ENCODE data around the gene FAM3A.

Gene FAM3A

DNA sequence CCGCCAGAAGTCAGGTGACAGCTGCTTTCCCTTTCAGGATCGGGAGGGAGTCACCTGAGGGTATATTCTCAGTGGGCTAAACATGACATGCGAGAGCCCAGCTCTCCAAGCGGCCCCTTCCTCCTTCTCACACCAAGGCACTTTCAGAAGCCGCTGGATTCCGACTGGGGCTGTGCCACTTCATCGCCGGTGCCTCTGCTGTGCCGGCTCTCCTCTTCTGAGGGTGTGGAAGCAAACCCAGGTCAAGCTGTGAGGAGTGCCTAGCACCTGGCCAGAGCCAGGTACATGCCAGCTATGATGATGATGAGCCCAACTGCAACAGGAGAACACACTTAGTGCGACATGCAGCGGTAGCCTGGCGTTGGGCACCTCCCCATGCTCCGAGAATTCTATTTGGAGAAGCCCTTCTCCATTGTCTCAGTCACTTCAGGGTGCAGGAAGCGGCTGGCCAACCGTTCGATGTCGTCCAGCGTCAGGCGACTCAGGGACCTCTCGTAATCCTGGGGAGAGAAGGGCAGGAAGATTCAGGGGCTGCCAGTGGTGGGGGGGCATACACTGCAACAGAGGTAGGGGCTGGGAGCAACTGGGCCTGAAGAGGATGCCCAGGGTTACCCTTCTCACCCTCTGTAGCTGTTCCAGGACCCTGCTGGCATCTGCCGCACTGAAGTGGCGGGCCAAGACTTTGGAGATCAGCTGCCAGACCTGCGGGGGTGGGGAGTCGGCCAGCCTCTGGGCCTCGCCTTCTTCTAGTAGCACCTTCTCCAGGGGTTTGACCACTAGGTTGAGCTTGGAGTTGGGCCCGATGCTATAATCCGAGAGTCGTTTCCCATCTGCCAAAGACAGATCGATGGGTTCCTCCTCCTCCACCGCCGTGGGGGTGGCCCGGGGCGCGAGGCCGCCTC, 30.6 kb downstream of the FAM3A start:
- TF ChIP-seq ISL1 (CRISPR knock-in tag; IDR thresholded peaks at IDR 0.05), result no peak
- no peak for TF ChIP-seq ZNF8 (CRISPR knock-in tag; IDR thresholded peaks at IDR 0.05)
- TF ChIP-seq ZNF565 (CRISPR knock-in tag; conservative IDR thresholded peaks at IDR 0.05; ENCODE audit: low read depth), result no peak
- no peak for TF ChIP-seq ZNF70 (CRISPR knock-in tag; IDR thresholded peaks at IDR 0.05)
- TF ChIP-seq, protein P1, sequence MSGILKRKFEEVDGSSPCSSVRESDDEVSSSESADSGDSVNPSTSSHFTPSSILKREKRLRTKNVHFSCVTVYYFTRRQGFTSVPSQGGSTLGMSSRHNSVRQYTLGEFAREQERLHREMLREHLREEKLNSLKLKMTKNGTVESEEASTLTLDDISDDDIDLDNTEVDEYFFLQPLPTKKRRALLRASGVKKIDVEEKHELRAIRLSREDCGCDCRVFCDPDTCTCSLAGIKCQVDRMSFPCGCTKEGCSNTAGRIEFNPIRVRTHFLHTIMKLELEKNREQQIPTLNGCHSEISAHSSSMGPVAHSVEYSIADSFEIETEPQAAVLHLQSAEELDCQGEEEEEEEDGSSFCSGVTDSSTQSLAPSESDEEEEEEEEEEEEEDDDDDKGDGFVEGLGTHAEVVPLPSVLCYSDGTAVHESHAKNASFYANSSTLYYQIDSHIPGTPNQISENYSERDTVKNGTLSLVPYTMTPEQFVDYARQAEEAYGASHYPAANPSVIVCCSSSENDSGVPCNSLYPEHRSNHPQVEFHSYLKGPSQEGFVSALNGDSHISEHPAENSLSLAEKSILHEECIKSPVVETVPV (CRISPR knock-in tag; IDR thresholded peaks at IDR 0.05), result no peak
- no peak for ATAC-seq

DNA sequence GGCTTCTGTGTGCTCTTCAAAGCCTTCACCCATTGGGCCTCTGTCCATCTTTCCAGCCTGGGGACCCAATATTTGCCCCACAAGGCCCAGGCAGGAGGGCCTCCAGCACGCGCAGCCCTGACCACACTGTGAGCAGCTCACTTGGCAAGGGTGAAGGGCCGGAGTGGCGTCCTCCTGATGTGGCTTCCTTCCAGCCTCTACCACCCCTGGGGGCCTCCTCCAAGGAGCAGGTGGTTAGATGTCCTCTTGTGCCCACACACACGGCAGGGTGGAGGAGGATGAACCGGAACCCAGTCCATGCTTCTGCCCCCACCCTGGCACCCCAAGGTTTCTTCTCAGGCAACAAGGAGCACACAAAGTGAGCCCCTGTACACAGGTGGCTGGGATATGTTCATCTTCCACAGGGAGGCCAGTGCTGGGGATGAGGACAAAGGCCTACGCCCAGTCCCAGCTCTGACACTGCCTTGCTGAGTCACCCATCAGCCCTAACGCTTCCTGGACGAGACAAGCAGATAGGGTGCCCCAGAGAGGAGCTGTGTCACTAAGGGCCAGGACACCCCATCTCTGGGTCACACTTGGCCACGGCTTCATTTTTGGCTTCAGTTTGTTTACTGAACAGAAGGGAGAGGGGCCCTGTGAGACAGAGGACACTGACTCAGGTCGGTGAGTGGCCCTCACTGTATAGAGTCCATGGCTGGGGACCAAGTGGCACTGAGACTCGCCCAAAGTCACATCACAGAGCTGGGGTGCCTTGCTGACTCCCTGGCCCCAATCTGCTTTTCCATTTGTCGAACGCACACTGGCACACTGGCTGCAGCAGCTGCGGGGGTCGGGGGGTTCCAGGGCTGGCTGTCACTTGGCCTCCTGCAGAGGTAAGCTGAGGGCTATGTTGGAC, 31.5 kb downstream of the FAM3A start:
- no peak for TF ChIP-seq ZNF565 (CRISPR knock-in tag; conservative IDR thresholded peaks at IDR 0.05; ENCODE audit: low read depth)
- TF ChIP-seq ZFP3 (CRISPR knock-in tag; IDR thresholded peaks at IDR 0.05), result no peak
- no peak for TF ChIP-seq TSHZ2 (CRISPR knock-in tag; IDR thresholded peaks at IDR 0.05)
- TF ChIP-seq ZNF70 (CRISPR knock-in tag; IDR thresholded peaks at IDR 0.05), result no peak
- no peak for TF ChIP-seq ISL1 (CRISPR knock-in tag; IDR thresholded peaks at IDR 0.05)
- no peak for TF ChIP-seq GLIS3 (CRISPR knock-in tag; IDR thresholded peaks at IDR 0.05)
- no peak for TF ChIP-seq ZNF8 (CRISPR knock-in tag; IDR thresholded peaks at IDR 0.05)
- no peak for TF ChIP-seq OSR1 (CRISPR knock-in tag; IDR thresholded peaks at IDR 0.05)
- TF ChIP-seq ARNTL (CRISPR knock-in tag; IDR thresholded peaks at IDR 0.05; ENCODE audit: borderline replicate concordance, low read depth), result no peak
- TF ChIP-seq PPARA (CRISPR knock-in tag; IDR thresholded peaks at IDR 0.05; ENCODE audit: borderline replicate concordance), result no peak
- TF ChIP-seq ESRRG (CRISPR knock-in tag; IDR thresholded peaks at IDR 0.05), result no peak
- TF ChIP-seq ZFP30 (CRISPR knock-in tag; IDR thresholded peaks at IDR 0.05), result no peak
- TF ChIP-seq RARB (CRISPR knock-in tag; IDR thresholded peaks at IDR 0.05), result no peak
- TF ChIP-seq, protein P2, sequence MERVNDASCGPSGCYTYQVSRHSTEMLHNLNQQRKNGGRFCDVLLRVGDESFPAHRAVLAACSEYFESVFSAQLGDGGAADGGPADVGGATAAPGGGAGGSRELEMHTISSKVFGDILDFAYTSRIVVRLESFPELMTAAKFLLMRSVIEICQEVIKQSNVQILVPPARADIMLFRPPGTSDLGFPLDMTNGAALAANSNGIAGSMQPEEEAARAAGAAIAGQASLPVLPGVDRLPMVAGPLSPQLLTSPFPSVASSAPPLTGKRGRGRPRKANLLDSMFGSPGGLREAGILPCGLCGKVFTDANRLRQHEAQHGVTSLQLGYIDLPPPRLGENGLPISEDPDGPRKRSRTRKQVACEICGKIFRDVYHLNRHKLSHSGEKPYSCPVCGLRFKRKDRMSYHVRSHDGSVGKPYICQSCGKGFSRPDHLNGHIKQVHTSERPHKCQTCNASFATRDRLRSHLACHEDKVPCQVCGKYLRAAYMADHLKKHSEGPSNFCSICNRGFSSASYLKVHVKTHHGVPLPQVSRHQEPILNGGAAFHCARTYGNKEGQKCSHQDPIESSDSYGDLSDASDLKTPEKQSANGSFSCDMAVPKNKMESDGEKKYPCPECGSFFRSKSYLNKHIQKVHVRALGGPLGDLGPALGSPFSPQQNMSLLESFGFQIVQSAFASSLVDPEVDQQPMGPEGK (CRISPR knock-in tag; IDR thresholded peaks at IDR 0.05; ENCODE audit: borderline replicate concordance), result no peak
- TF ChIP-seq SNAI2 (CRISPR knock-in tag; IDR thresholded peaks at IDR 0.05), result no peak
- TF ChIP-seq CSDC2 (CRISPR knock-in tag; IDR thresholded peaks at IDR 0.05), result no peak
- no peak for TF ChIP-seq TOX (CRISPR knock-in tag; IDR thresholded peaks at IDR 0.05; ENCODE audit: borderline replicate concordance)
- no peak for TF ChIP-seq TCF4 (CRISPR knock-in tag; IDR thresholded peaks at IDR 0.05; ENCODE audit: borderline replicate concordance)
- ATAC-seq, result no peak

- TF ChIP-seq ZNF70 (CRISPR knock-in tag; IDR thresholded peaks at IDR 0.05), result no peak
- no peak for TF ChIP-seq ZFP3 (CRISPR knock-in tag; IDR thresholded peaks at IDR 0.05)
- TF ChIP-seq ZC3H10 (CRISPR knock-in tag; IDR thresholded peaks at IDR 0.05), result no peak
- TF ChIP-seq ZFP30 (CRISPR knock-in tag; IDR thresholded peaks at IDR 0.05), result no peak
- TF ChIP-seq, protein P3, sequence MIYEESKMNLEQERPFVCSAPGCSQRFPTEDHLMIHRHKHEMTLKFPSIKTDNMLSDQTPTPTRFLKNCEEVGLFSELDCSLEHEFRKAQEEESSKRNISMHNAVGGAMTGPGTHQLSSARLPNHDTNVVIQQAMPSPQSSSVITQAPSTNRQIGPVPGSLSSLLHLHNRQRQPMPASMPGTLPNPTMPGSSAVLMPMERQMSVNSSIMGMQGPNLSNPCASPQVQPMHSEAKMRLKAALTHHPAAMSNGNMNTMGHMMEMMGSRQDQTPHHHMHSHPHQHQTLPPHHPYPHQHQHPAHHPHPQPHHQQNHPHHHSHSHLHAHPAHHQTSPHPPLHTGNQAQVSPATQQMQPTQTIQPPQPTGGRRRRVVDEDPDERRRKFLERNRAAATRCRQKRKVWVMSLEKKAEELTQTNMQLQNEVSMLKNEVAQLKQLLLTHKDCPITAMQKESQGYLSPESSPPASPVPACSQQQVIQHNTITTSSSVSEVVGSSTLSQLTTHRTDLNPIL (CRISPR knock-in tag; IDR thresholded peaks at IDR 0.05; ENCODE audit: low read depth), result no peak
- TF ChIP-seq ARNTL (CRISPR knock-in tag; IDR thresholded peaks at IDR 0.05; ENCODE audit: borderline replicate concordance, low read depth), result no peak
- TF ChIP-seq, protein P2 (CRISPR knock-in tag; IDR thresholded peaks at IDR 0.05; ENCODE audit: borderline replicate concordance), result no peak
- no peak for TF ChIP-seq CSDC2 (CRISPR knock-in tag; IDR thresholded peaks at IDR 0.05)
- TF ChIP-seq TOX (CRISPR knock-in tag; IDR thresholded peaks at IDR 0.05; ENCODE audit: borderline replicate concordance), result no peak
- no peak for TF ChIP-seq ESRRG (CRISPR knock-in tag; IDR thresholded peaks at IDR 0.05)
- TF ChIP-seq GLIS3 (CRISPR knock-in tag; IDR thresholded peaks at IDR 0.05), result no peak
- no peak for TF ChIP-seq ISL1 (CRISPR knock-in tag; IDR thresholded peaks at IDR 0.05)
- no peak for TF ChIP-seq TSHZ2 (CRISPR knock-in tag; IDR thresholded peaks at IDR 0.05)
- no peak for ATAC-seq
Measured at GRCh38 chrX:154483325-154483724, 32.7 kb downstream of the FAM3A start.
